IMR-90 (cell line): Measurements from ENCODE around the gene EDIL3. TPM values are rescaled to one million over a fixed set of nuclear protein-coding genes. Genes with fewer than 3 reads are reported as not detected.

ENCODE experiments used
- ATAC-seq: fragments of 200-7000 bp; cut with Tn5 transposase; 2 replicates; pipeline ENCODE4 v1.9.1; 2020; ENCODE audit warnings: low read depth, mild to moderate bottlenecking, moderate library complexity
- BruUV-seq: library from RNA; stranded (reverse); fragments of 400-500 nt; replicated peaks from 2 replicates; lab custom pipeline; 2021; lab: Mats Ljungman, UMichigan
- CTCF ChIA-PET: fragments of 300-600 bp; formaldehyde crosslinking; extraction: SDS; loops from one replicate; lab custom pipeline; 2021; ENCODE audit warnings: antibody characterized with exemption; lab: Yijun Ruan, JAX
- POLR2A ChIA-PET: fragments of 300-600 bp; sonication (Branson Sonifier 250); formaldehyde crosslinking; loops from one replicate; lab custom pipeline; 2022; ENCODE audit warnings: antibody characterized with exemption; ENCODE audit not compliant: unreplicated experiment; lab: Charles Lee
- DNase-seq: peaks from one replicate; pipeline ENCODE4 v3.0.0; 2013
- H2AFZ ChIP-seq: replicated peaks from 2 replicates; pipeline ENCODE3; 2013; ENCODE audit warnings: low read length, mild to moderate bottlenecking; ENCODE audit not compliant: poor library complexity
- H2AK5ac ChIP-seq: 2 replicates; pipeline ENCODE4 v1.6.1; 2013; ENCODE audit warnings: low read depth, low read length, inconsistent platforms
- H2AK9ac ChIP-seq: replicated peaks from 2 replicates; pipeline ENCODE3; 2013; ENCODE audit warnings: mild to moderate bottlenecking, low read depth, low read length, moderate library complexity; ENCODE audit not compliant: poor library complexity
- H2BK120ac ChIP-seq: 2 replicates; pipeline ENCODE4 v1.6.1; 2013; ENCODE audit warnings: low read depth, low read length, inconsistent platforms
- H2BK15ac ChIP-seq: 3 replicates; pipeline ENCODE4 v1.6.1; 2013; ENCODE audit warnings: low read depth, low read length, inconsistent platforms
- H2BK20ac ChIP-seq: 2 replicates; pipeline ENCODE4 v1.6.1; 2013; ENCODE audit warnings: low read depth, mild to moderate bottlenecking, inconsistent platforms, low read length, moderate library complexity
- H2BK5ac ChIP-seq: 2 replicates; pipeline ENCODE4 v1.6.1; 2013; ENCODE audit warnings: mild to moderate bottlenecking, low read depth, low read length, inconsistent platforms; ENCODE audit not compliant: poor library complexity, severe bottlenecking
- H3K14ac ChIP-seq: replicated peaks from 2 replicates; pipeline ENCODE4 v1.6.1; 2013; ENCODE audit warnings: low read depth, low read length, inconsistent platforms
- H3K18ac ChIP-seq: 2 replicates; pipeline ENCODE4 v1.6.1; 2013; ENCODE audit warnings: low read depth, low read length, control low read depth
- H3K23ac ChIP-seq: 2 replicates; pipeline ENCODE4 v1.6.1; 2013; ENCODE audit warnings: low read depth, low read length, inconsistent platforms
- H3K27ac ChIP-seq: 2 replicates; pipeline ENCODE4 v1.5.1; 2013; ENCODE audit warnings: mild to moderate bottlenecking, control low read depth, low read length; ENCODE audit not compliant: insufficient read depth
- H3K27me3 ChIP-seq: 2 replicates; pipeline ENCODE4 v1.6.1; 2013; ENCODE audit warnings: low read length; ENCODE audit not compliant: control insufficient read depth, insufficient read depth
- H3K36me3 ChIP-seq: 2 replicates; pipeline ENCODE4 v1.6.1; 2013; ENCODE audit warnings: low read length, mixed read lengths; ENCODE audit not compliant: control insufficient read depth, insufficient read depth
- H3K4ac ChIP-seq: 2 replicates; pipeline ENCODE4 v1.6.1; 2013; ENCODE audit warnings: low read depth, low read length, inconsistent platforms
- H3K4me1 ChIP-seq: 2 replicates; pipeline ENCODE4 v1.6.1; 2013; ENCODE audit warnings: low read length, mixed read lengths; ENCODE audit not compliant: control insufficient read depth, insufficient read depth
- H3K4me2 ChIP-seq: 2 replicates; pipeline ENCODE4 v1.6.1; 2013; ENCODE audit warnings: low read depth, mild to moderate bottlenecking, control low read depth, low read length, moderate library complexity
- H3K4me3 ChIP-seq: 2 replicates; pipeline ENCODE4 v1.5.1; 2013; ENCODE audit warnings: low read depth, mild to moderate bottlenecking, control low read depth, low read length, moderate library complexity; ENCODE audit not compliant: insufficient read depth
- H3K56ac ChIP-seq: 2 replicates; pipeline ENCODE4 v1.6.1; 2013; ENCODE audit warnings: low read length, inconsistent platforms; ENCODE audit not compliant: insufficient read depth; ENCODE audit errors: extremely low read depth
- H3K79me1 ChIP-seq, 2 experiments: 2 replicates each; pipeline ENCODE4 v1.6.1; 2013; ENCODE audit warnings: low read length in 2 of 2, inconsistent platforms in 1 of 2, low read depth in 1 of 2
- H3K9ac ChIP-seq: 2 replicates; pipeline ENCODE4 v1.6.1; 2013; ENCODE audit warnings: low read depth, low read length, control low read depth
- H3K9me1 ChIP-seq: 2 replicates; pipeline ENCODE4 v1.6.1; 2013; ENCODE audit warnings: low read length, inconsistent platforms; ENCODE audit not compliant: insufficient read depth
- H3K9me3 ChIP-seq: 2 replicates; pipeline ENCODE4 v1.6.1; 2013; ENCODE audit warnings: low read length; ENCODE audit not compliant: control insufficient read depth, insufficient read depth
- H4K20me1 ChIP-seq: 2 replicates; pipeline ENCODE4 v1.6.1; 2013; ENCODE audit warnings: low read length, inconsistent platforms; ENCODE audit not compliant: insufficient read depth
- H4K5ac ChIP-seq: 2 replicates; pipeline ENCODE4 v1.6.1; 2013; ENCODE audit warnings: mild to moderate bottlenecking, low read depth, low read length, control low read depth
- H4K8ac ChIP-seq, 2 experiments: 2 replicates each; pipeline ENCODE4 v1.6.1; 2013; ENCODE audit warnings: low read depth in 2 of 2, low read length in 2 of 2, control low read depth in 1 of 2, inconsistent platforms in 1 of 2
- H4K91ac ChIP-seq: 2 replicates; pipeline ENCODE4 v1.6.1; 2013; ENCODE audit warnings: low read depth, low read length, inconsistent platforms; ENCODE audit not compliant: insufficient read depth
- BHLHE40 ChIP-seq: fragments of 150-350 bp; IDR thresholded peaks from 2 replicates; pipeline ENCODE4 v1.6.1; 2016; ENCODE audit warnings: mild to moderate bottlenecking, low read depth, low read length
- CEBPB ChIP-seq: IDR thresholded peaks from 2 replicates; pipeline ENCODE4 v1.6.1; 2012; ENCODE audit warnings: low read depth, low read length, improper control_type of control experiment
- CHD1 ChIP-seq: IDR thresholded peaks from 2 replicates; pipeline ENCODE4 v1.6.1; 2012; ENCODE audit warnings: low read depth, low read length, improper control_type of control experiment
- CTCF ChIP-seq: conservative IDR thresholded peaks from 2 replicates; pipeline ENCODE4 v1.5.1; 2012; ENCODE audit warnings: mild to moderate bottlenecking, low read depth, low read length, improper control_type of control experiment
- ELK1 ChIP-seq: fragments of 150-350 bp; IDR thresholded peaks from 2 replicates; pipeline ENCODE4 v1.6.1; 2016; ENCODE audit warnings: low read depth, mild to moderate bottlenecking, low read length, moderate library complexity, borderline replicate concordance
- FOS ChIP-seq: fragments of 150-350 bp; IDR thresholded peaks from 2 replicates; pipeline ENCODE4 v1.6.1; 2016; ENCODE audit warnings: low read depth, low read length
- MAFK ChIP-seq: IDR thresholded peaks from 2 replicates; pipeline ENCODE4 v1.6.1; 2012; ENCODE audit warnings: low read depth, low read length, improper control_type of control experiment
- MAZ ChIP-seq: IDR thresholded peaks from 2 replicates; pipeline ENCODE4 v1.6.1; 2012; ENCODE audit warnings: low read depth, mild to moderate bottlenecking, low read length, improper control_type of control experiment, moderate library complexity, borderline replicate concordance
- MXI1 ChIP-seq: IDR thresholded peaks from 2 replicates; pipeline ENCODE4 v1.6.1; 2012; ENCODE audit warnings: low read depth, mild to moderate bottlenecking, low read length, moderate library complexity, borderline replicate concordance
- NFE2L2 ChIP-seq: fragments of 150-350 bp; IDR thresholded peaks from 2 replicates; pipeline ENCODE4 v1.6.1; 2016; ENCODE audit warnings: low read depth, mild to moderate bottlenecking, low read length
- POLR2A ChIP-seq: IDR thresholded peaks from 2 replicates; pipeline ENCODE4 v1.6.1; 2012; ENCODE audit warnings: mild to moderate bottlenecking, low read depth, low read length
- RAD21 ChIP-seq: IDR thresholded peaks from 2 replicates; pipeline ENCODE4 v1.6.1; 2012; ENCODE audit warnings: low read length, improper control_type of control experiment
- RCOR1 ChIP-seq: IDR thresholded peaks from 2 replicates; pipeline ENCODE4 v1.6.1; 2012; ENCODE audit warnings: mild to moderate bottlenecking, low read length, improper control_type of control experiment; ENCODE audit not compliant: insufficient replicate concordance
- RFX5 ChIP-seq: IDR thresholded peaks from 2 replicates; pipeline ENCODE4 v1.8.0; 2012; ENCODE audit warnings: low read depth, mild to moderate bottlenecking, low read length, moderate library complexity
- SMC3 ChIP-seq: fragments of 150-350 bp; IDR thresholded peaks from 2 replicates; pipeline ENCODE4 v1.6.1; 2016; ENCODE audit warnings: low read depth, mild to moderate bottlenecking, antibody characterized with exemption, low read length, moderate library complexity
- USF2 ChIP-seq: fragments of 150-350 bp; IDR thresholded peaks from 2 replicates; pipeline ENCODE4 v1.6.1; 2017; ENCODE audit warnings: mild to moderate bottlenecking, antibody characterized with exemption, low read length, low read depth
- WGBS, 2 experiments: methylation state at CpG; one replicate each; pipeline versions ENCODE4 v1.1.5 to v1.1.7; 2013; ENCODE audit warnings: missing lambda C conversion rate in 2 of 2; ENCODE audit not compliant: insufficient read length in 1 of 2; ENCODE audit errors: extremely low coverage in 2 of 2; 5-methylcytosine and 5-hydroxymethylcytosine counted together
- dilution Hi-C: fragments of 300-500 bp; cut with HindIII; formaldehyde crosslinking; loops from one replicate; pipeline ENCODE4 v1.14.3; 2018; ENCODE audit warnings: low sequenced_read_pairs; ENCODE audit not compliant: unreplicated experiment
- in situ Hi-C: fragments of 300-500 bp; cut with MboI; formaldehyde crosslinking; loops from 3 replicates; pipeline ENCODE4 v1.14.3; 2019; ENCODE audit warnings: low sequenced_read_pairs, inconsistent platforms, mixed read lengths
- intact Hi-C: fragments of 100-400 bp; cut with micrococcal nuclease; formaldehyde crosslinking; loops from 2 replicates; pipeline ENCODE4 v1.10.0; 2022
- polyA plus RNA-seq, 3 experiments: library from polyadenylated mRNA; depleted of rRNA; stranded (reverse); fragments of >200 nt; gene quantifications; 2 replicates each; pipeline ENCODE4 v1.2.3, GENCODE V29; 2012; ENCODE audit warnings: low replicate concordance in 1 of 3
- total RNA-seq: library from RNA; depleted of rRNA; stranded (reverse); fragments of >200 nt; gene quantifications from 2 replicates; pipeline ENCODE4 v1.2.3, GENCODE V29; 2012

The EDIL3 gene
- total and polyA plus RNA-seq, 2 of the 4 experiments (the other 2 are of a cell fraction) = 55.5 to 82.8 TPM

- CTCF ChIA-PET = no interaction called here
- WGBS, 2 experiments = no CpG with 5 or more reads among the region's 1 CpG
- BruUV-seq = no TSS peak
These were observed 442.5 kb downstream of the EDIL3 start for GRCh38 chr5:83942155-83942554.

More at GRCh38 chr5:83942155-83942554, 442.5 kb downstream of the EDIL3 start:
- Histone ChIP-seq H3K4me1 (no peaks in the 10 kb centered on the region), H3K18ac (no peak overlapping the region), H3K4me2 (no peak overlapping the region), H2BK20ac (no peak overlapping the region), H2AFZ (no peak overlapping the region), H4K91ac (no peak overlapping the region), H3K27me3 (no peaks in the 10 kb centered on the region), H3K56ac (no peak overlapping the region), H3K79me1 (no peaks in the 10 kb centered on the region), H2BK5ac (no peak overlapping the region), H4K5ac (no peak overlapping the region), H4K8ac (no peak overlapping the region), H2BK120ac (no peak overlapping the region), H2AK5ac (no peak overlapping the region), H2AK9ac (no peak overlapping the region), H3K9ac (no peak overlapping the region), H3K9me3 (0 out of 2 replicates have a peak, but pooled peaks cover 2% of the 10 kb centered on the region), H3K4me3 (no peak overlapping the region), H2BK15ac (no peak overlapping the region), H3K14ac (no peak overlapping the region), H4K20me1 (no peaks in the 10 kb centered on the region), H3K36me3 (no peaks in the 10 kb centered on the region; the same call in 1 of the 2 replicates), H3K23ac (no peak overlapping the region), H3K27ac (no peak overlapping the region), H3K4ac (no peak overlapping the region), H3K9me1 (no peaks in the 10 kb centered on the region)
- TF ChIP-seq MAFK = no peak
- TF ChIP-seq CTCF = no peak
- no peak for TF ChIP-seq CEBPB
- no peak for TF ChIP-seq NFE2L2
- no peak for TF ChIP-seq POLR2A
- no peak for TF ChIP-seq MAZ
- no peak for TF ChIP-seq FOS
- TF ChIP-seq RFX5 = no peak
- no peak for TF ChIP-seq BHLHE40
- TF ChIP-seq MXI1 = no peak
- no peak for TF ChIP-seq SMC3
- TF ChIP-seq USF2 = no peak
- no peak for TF ChIP-seq CHD1
- no peak for TF ChIP-seq RAD21
- TF ChIP-seq ELK1 = no peak
- TF ChIP-seq RCOR1 = no peak
- intact Hi-C loops (no loop called here), in situ Hi-C loops (no loop called here), dilution Hi-C loops (no loop called here)
- POLR2A ChIA-PET = no interaction called here
- ATAC-seq = no peak
- DNase-seq = no peak
